ENCODE results near the gene RUVBL1.

The RUVBL1 gene

GRCh38 chr3:128054367-128054766 lies 69.2 kb downstream of the RUVBL1 start:
- H4K91ac ChIP-seq (ENCODE audit: low read length) = no peak overlapping the region
- H3K36me3 ChIP-seq (ENCODE audit: control insufficient read depth in 1 of 2, insufficient read depth in 2 of 2, low read depth in 1 of 2, low read length in 2 of 2) = peaks cover 14 to 57% of the 10 kb centered on the region in 2 experiments
- H2AK5ac ChIP-seq (ENCODE audit: low read length, severe bottlenecking) = no peak overlapping the region
- H3K9ac ChIP-seq (ENCODE audit: low read length) = peak overlapping the region; percentile 97
- H3K27me3 ChIP-seq (ENCODE audit: control insufficient read depth in 1 of 2, insufficient read depth in 1 of 2, low read length in 2 of 2) = no peaks in the 10 kb centered on the region
- peaks cover 14% of the 10 kb centered on the region for H3K79me1 ChIP-seq (replicated peaks; ENCODE audit: low read length, poor library complexity, severe bottlenecking)
- peak; percentile 71 for DNase-seq
- no peak overlapping the region for H3K23ac ChIP-seq (ENCODE audit: low read length in 2 of 2)
- peak overlapping the region; percentile 56 for H3K4me2 ChIP-seq (ENCODE audit: low read length, poor library complexity, severe bottlenecking)
- H3K27ac ChIP-seq (ENCODE audit: low read length, poor library complexity, severe bottlenecking) = peak overlapping the region; percentile 31
- no peak overlapping the region for H2BK5ac ChIP-seq (ENCODE audit: low read depth, low read length, poor library complexity, severe bottlenecking)
- H3K14ac ChIP-seq (ENCODE audit: low read length in 2 of 2) = no peak overlapping the region
- peaks cover 9% of the 10 kb centered on the region for H3K4me1 ChIP-seq (ENCODE audit: control insufficient read depth, insufficient read depth, low read depth, low read length)
- H3K4me3 ChIP-seq (ENCODE audit: insufficient read depth in 1 of 2, low read depth in 1 of 2, low read length in 2 of 2) = peak overlapping the region in 1 of 2 experiments; percentile 98
- no peaks in the 10 kb centered on the region for H3K9me3 ChIP-seq (ENCODE audit: control insufficient read depth, low read length)
- H2BK12ac ChIP-seq (ENCODE audit: low read length in 2 of 2) = no peak overlapping the region
- no peak overlapping the region for H3K4ac ChIP-seq (ENCODE audit: low read depth in 1 of 2, low read length in 2 of 2)
- no peak overlapping the region for H2AFZ ChIP-seq (ENCODE audit: low read depth, low read length)
- no peak overlapping the region for H2BK15ac ChIP-seq (ENCODE audit: low read depth, poor library complexity, severe bottlenecking)
- 53% methylated on average over 2 of the region's 3 CpGs for WGBS
- H2BK120ac ChIP-seq (ENCODE audit: low read depth, low read length) = no peak overlapping the region
- H4K8ac ChIP-seq (ENCODE audit: low read length) = no peak overlapping the region
- no peak overlapping the region for H3K18ac ChIP-seq (ENCODE audit: low read depth in 1 of 2, low read length in 2 of 2)

DNA sequence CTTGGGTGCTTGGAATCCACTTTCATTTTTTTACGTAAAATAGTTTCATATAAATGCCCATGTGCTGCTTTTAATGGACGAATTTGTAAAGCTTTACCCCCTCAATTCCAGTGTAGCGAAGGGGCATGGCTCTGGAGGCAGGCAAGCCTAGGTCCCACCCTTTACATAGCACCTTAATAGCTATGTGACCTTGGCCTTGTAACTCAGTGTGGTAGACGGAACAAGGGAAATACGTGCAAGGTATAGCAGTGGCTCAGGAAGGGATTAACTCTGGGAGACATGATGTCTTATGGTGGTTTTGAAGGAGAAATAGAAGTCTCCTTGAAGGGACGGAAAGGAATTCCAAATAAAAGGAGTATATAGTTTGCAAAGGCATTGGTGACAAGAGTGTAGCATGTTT lies 70.0 kb downstream of the RUVBL1 start:
- peaks cover 9 to 49% of the 10 kb centered on the region in 2 experiments for H3K36me3 ChIP-seq (ENCODE audit: control insufficient read depth in 1 of 2, insufficient read depth in 2 of 2, low read depth in 1 of 2, low read length in 2 of 2)
- DNase-seq = no peak
- H3K9ac ChIP-seq (ENCODE audit: low read length) = peak overlapping the region; percentile 97
- H4K8ac ChIP-seq (ENCODE audit: low read length) = no peak overlapping the region
- H2BK120ac ChIP-seq (ENCODE audit: low read depth, low read length) = no peak overlapping the region
- no peak overlapping the region for H2AFZ ChIP-seq (ENCODE audit: low read depth, low read length)
- H2BK12ac ChIP-seq (ENCODE audit: low read length in 2 of 2) = no peak overlapping the region
- H3K79me1 ChIP-seq (replicated peaks; ENCODE audit: low read length, poor library complexity, severe bottlenecking) = peaks cover 13% of the 10 kb centered on the region
- peaks cover 9% of the 10 kb centered on the region for H3K4me1 ChIP-seq (ENCODE audit: control insufficient read depth, insufficient read depth, low read depth, low read length)
- WGBS = 81% methylated on average over 6 of the region's 6 CpGs
- H3K4ac ChIP-seq (ENCODE audit: low read depth in 1 of 2, low read length in 2 of 2) = no peak overlapping the region
- H3K9me3 ChIP-seq (ENCODE audit: control insufficient read depth, low read length) = no peaks in the 10 kb centered on the region
- H4K91ac ChIP-seq (ENCODE audit: low read length) = no peak overlapping the region
- no peak overlapping the region for H2AK5ac ChIP-seq (ENCODE audit: low read length, severe bottlenecking)
- no peak overlapping the region for H3K27ac ChIP-seq (ENCODE audit: low read length, poor library complexity, severe bottlenecking)
- H3K23ac ChIP-seq (ENCODE audit: low read length in 2 of 2) = peak overlapping the region in 1 of 2 experiments; percentile 14
- H2BK15ac ChIP-seq (ENCODE audit: low read depth, poor library complexity, severe bottlenecking) = no peak overlapping the region
- H3K4me3 ChIP-seq (ENCODE audit: insufficient read depth in 1 of 2, low read depth in 1 of 2, low read length in 2 of 2) = peak overlapping the region; percentile 34 to 98
- no peak overlapping the region for H3K18ac ChIP-seq (ENCODE audit: low read depth in 1 of 2, low read length in 2 of 2)
- H3K14ac ChIP-seq (ENCODE audit: low read length in 2 of 2) = no peak overlapping the region
- peak overlapping the region; percentile 56 for H3K4me2 ChIP-seq (ENCODE audit: low read length, poor library complexity, severe bottlenecking)
- H2BK5ac ChIP-seq (ENCODE audit: low read depth, low read length, poor library complexity, severe bottlenecking) = no peak overlapping the region
- no peaks in the 10 kb centered on the region for H3K27me3 ChIP-seq (ENCODE audit: control insufficient read depth in 1 of 2, insufficient read depth in 1 of 2, low read length in 2 of 2)

- Histone ChIP-seq H3K9me3 (ENCODE audit: control insufficient read depth, low read length) (no peaks in the 10 kb centered on the region), H3K79me1 (replicated peaks; ENCODE audit: low read length, poor library complexity, severe bottlenecking) (peaks cover 11% of the 10 kb centered on the region), H2AFZ (ENCODE audit: low read depth, low read length) (no peak overlapping the region), H2AK5ac (ENCODE audit: low read length, severe bottlenecking) (peak overlapping the region; percentile 64), H3K4me1 (ENCODE audit: control insufficient read depth, insufficient read depth, low read depth, low read length) (peaks cover 9% of the 10 kb centered on the region), H3K4ac (ENCODE audit: low read depth in 1 of 2, low read length in 2 of 2) (peak overlapping the region; percentile 97 to 98), H3K27ac (ENCODE audit: low read length, poor library complexity, severe bottlenecking) (peak overlapping the region; percentile 69), H3K4me3 (ENCODE audit: insufficient read depth in 1 of 2, low read depth in 1 of 2, low read length in 2 of 2) (peak overlapping the region; percentile 96 to 98), H3K9ac (ENCODE audit: low read length) (peak overlapping the region; percentile 97), H4K91ac (ENCODE audit: low read length) (peak overlapping the region; percentile 95), H2BK5ac (ENCODE audit: low read depth, low read length, poor library complexity, severe bottlenecking) (peak overlapping the region; percentile 75), H3K36me3 (ENCODE audit: control insufficient read depth in 1 of 2, insufficient read depth in 2 of 2, low read depth in 1 of 2, low read length in 2 of 2) (peaks cover 5 to 43% of the 10 kb centered on the region in 2 experiments), H3K4me2 (ENCODE audit: low read length, poor library complexity, severe bottlenecking) (peak overlapping the region; percentile 56), H2BK15ac (ENCODE audit: low read depth, poor library complexity, severe bottlenecking) (peak overlapping the region; percentile 69), H3K27me3 (ENCODE audit: control insufficient read depth in 1 of 2, insufficient read depth in 1 of 2, low read length in 2 of 2) (no peaks in the 10 kb centered on the region), H3K14ac (ENCODE audit: low read length in 2 of 2) (peak overlapping the region; percentile 25 to 99), H3K23ac (ENCODE audit: low read length in 2 of 2) (peak overlapping the region; percentile 96 to 98), H4K8ac (ENCODE audit: low read length) (peak overlapping the region; percentile 97), H2BK120ac (ENCODE audit: low read depth, low read length) (peak overlapping the region; percentile 89), H3K18ac (ENCODE audit: low read depth in 1 of 2, low read length in 2 of 2) (peak overlapping the region; percentile 97 to 98), H2BK12ac (ENCODE audit: low read length in 2 of 2) (peak overlapping the region in 1 of 2 experiments; percentile 61)
- 2% methylated on average over 33 of the region's 33 CpGs for WGBS
- peak; percentile 37 for DNase-seq
Observed at GRCh38 chr3:128052595-128053351, 70.8 kb downstream of the RUVBL1 start.

GRCh38 chr3:128051837-128052594 lies 71.6 kb downstream of the RUVBL1 start, which contains the start of gene SEC61A1:
SEC61A1 (plus strand) TSS chr3:128052437; CDS start chr3:128052553, 116 bp downstream.
- peak within 1 kb of the TSS; percentile 97 to 98 for H3K4ac ChIP-seq (ENCODE audit: low read depth in 1 of 2, low read length in 2 of 2)
- peak within 1 kb of the TSS; percentile 95 for H4K91ac ChIP-seq (ENCODE audit: low read length)
- H2AFZ ChIP-seq (ENCODE audit: low read depth, low read length) = peak within 1 kb of the TSS; percentile 96
- H3K27ac ChIP-seq (ENCODE audit: low read length, poor library complexity, severe bottlenecking) = peak within 1 kb of the TSS; percentile 69
- H3K23ac ChIP-seq (ENCODE audit: low read length in 2 of 2) = peak within 1 kb of the TSS; percentile 96 to 98
- no peaks in the 10 kb centered on the region for H3K9me3 ChIP-seq (ENCODE audit: control insufficient read depth, low read length)
- peaks cover 1 to 37% of the 10 kb centered on the region in 2 experiments for H3K36me3 ChIP-seq (ENCODE audit: control insufficient read depth in 1 of 2, insufficient read depth in 2 of 2, low read depth in 1 of 2, low read length in 2 of 2)
- peak within 1 kb of the TSS; percentile 67 for H3K4me2 ChIP-seq (ENCODE audit: low read length, poor library complexity, severe bottlenecking)
- H3K9ac ChIP-seq (ENCODE audit: low read length) = peak within 1 kb of the TSS; percentile 97
- H3K27me3 ChIP-seq (ENCODE audit: control insufficient read depth in 1 of 2, insufficient read depth in 1 of 2, low read length in 2 of 2) = no peaks in the 10 kb centered on the region
- H2BK120ac ChIP-seq (ENCODE audit: low read depth, low read length) = peak within 1 kb of the TSS; percentile 89
- H2AK5ac ChIP-seq (ENCODE audit: low read length, severe bottlenecking) = peak within 1 kb of the TSS; percentile 64
- peak within 1 kb of the TSS; percentile 99 for H4K8ac ChIP-seq (ENCODE audit: low read length)
- H2BK12ac ChIP-seq (ENCODE audit: low read length in 2 of 2) = peak within 1 kb of the TSS in 1 of 2 experiments; percentile 61
- H3K18ac ChIP-seq (ENCODE audit: low read depth in 1 of 2, low read length in 2 of 2) = peak within 1 kb of the TSS; percentile 97 to 98
- H2BK5ac ChIP-seq (ENCODE audit: low read depth, low read length, poor library complexity, severe bottlenecking) = peak within 1 kb of the TSS; percentile 75
- peak within 1 kb of the TSS; percentile 69 for H2BK15ac ChIP-seq (ENCODE audit: low read depth, poor library complexity, severe bottlenecking)
- peak within 1 kb of the TSS; percentile 96 to 98 for H3K4me3 ChIP-seq (ENCODE audit: insufficient read depth in 1 of 2, low read depth in 1 of 2, low read length in 2 of 2)
- under 1% methylated on average over 65 of the region's 90 CpGs for WGBS
- peaks cover 7% of the 10 kb centered on the region for H3K4me1 ChIP-seq (ENCODE audit: control insufficient read depth, insufficient read depth, low read depth, low read length)
- peak within 1 kb of the TSS; percentile 25 to 99 for H3K14ac ChIP-seq (ENCODE audit: low read length in 2 of 2)
- DNase-seq = peak; percentile 92
- peaks cover 9% of the 10 kb centered on the region for H3K79me1 ChIP-seq (replicated peaks; ENCODE audit: low read length, poor library complexity, severe bottlenecking)

Measured in mesenchymal stem cell (in vitro differentiated cells and primary cell).